Measurements from ENCODE around the gene SKOR2.
"Not testable (repeated sequence)": the region's sequence is repeated elsewhere in the genome, so short reads cannot be mapped to it uniquely, and the experiment has no call there.

SKOR2 gene

GRCh38 chr18:47187721-47188120, 63.7 kb downstream of the SKOR2 start:
- no peak for DNase-seq

GRCh38 chr18:47184419-47185050, 66.9 kb downstream of the SKOR2 start:
- DNase-seq: peak in 2 of 6 experiments; percentile 2 to 5

GRCh38 chr18:47182156-47182555, 69.3 kb downstream of the SKOR2 start:
- DNase-seq: not testable (repeated sequence)

- DNase-seq: no peak
Measured at GRCh38 chr18:47180765-47181164, 70.7 kb downstream of the SKOR2 start.

- DNase-seq: no peak
Measured at GRCh38 chr18:47179520-47179919, 71.9 kb downstream of the SKOR2 start.

- DNase-seq: peak; percentile 73 to 88 (median 81)
Measured at GRCh38 chr18:47175898-47176575, 75.4 kb downstream of the SKOR2 start, which contains the start of gene IER3IP1. TSS of gene IER3IP1 (minus strand) at chr18:47176364. CDS start at chr18:47176277, 87 bp downstream.

- no peak for DNase-seq
Measured at GRCh38 chr18:47175283-47175897, 76.1 kb downstream of the SKOR2 start.

GRCh38 chr18:47174545-47175116, 76.8 kb downstream of the SKOR2 start:
- no peak for DNase-seq

- DNase-seq: no peak
Measured at GRCh38 chr18:47172476-47172875, 79.0 kb downstream of the SKOR2 start.

GRCh38 chr18:47168913-47169312, 82.5 kb downstream of the SKOR2 start:
- DNase-seq: no peak

GRCh38 chr18:47168509-47168908, 83.0 kb downstream of the SKOR2 start:
- no peak for DNase-seq

- DNase-seq: no peak
Measured at GRCh38 chr18:47166294-47166693, 85.2 kb downstream of the SKOR2 start.

- DNase-seq: no peak
Measured at GRCh38 chr18:47163241-47163640, 88.2 kb downstream of the SKOR2 start.

GRCh38 chr18:47160256-47160655, 91.2 kb downstream of the SKOR2 start:
- DNase-seq: no peak

GRCh38 chr18:47158404-47158803, 93.1 kb downstream of the SKOR2 start:
- DNase-seq: not testable (repeated sequence)

Data from stimulated activated naive CD4-positive, alpha-beta T cell (primary cell).